Hematopoietic multipotent progenitor cell treated with erythropoietin and hydrocortisone succinate and interleukin-3 and kit ligand, for 8 days (in vitro differentiated cells): ENCODE measurements around the gene HMGB3.
A peak's percentile ranks its signal among the peaks of the same experiment; 100 is the strongest.
"Not testable (repeated sequence)": the region's sequence is repeated elsewhere in the genome, so short reads cannot be mapped to it uniquely, and the experiment has no call there.

Source experiments
- DNase-seq: peaks from one replicate; pipeline ENCODE4 v3.0.0-alpha.2; 2015

Gene HMGB3

DNA sequence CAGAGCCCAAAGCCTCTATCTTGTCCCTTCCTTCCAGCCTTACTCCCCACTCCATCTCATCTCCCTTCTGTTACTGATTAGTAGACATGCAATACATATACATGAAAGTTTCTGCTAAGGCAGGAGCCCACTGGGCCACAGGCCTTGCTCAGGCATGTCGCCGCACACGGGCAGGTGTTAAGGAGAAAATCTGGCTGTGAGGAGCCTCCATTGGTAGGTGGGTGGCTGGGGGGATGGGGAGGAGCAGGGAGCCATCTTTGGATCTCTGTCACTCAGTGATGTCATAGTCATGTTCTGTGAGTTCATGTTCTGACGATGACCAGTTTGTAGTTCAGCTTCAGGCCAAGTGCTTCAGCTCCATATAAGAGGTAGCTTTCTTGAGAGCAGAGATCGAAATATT, 2.9 kb upstream of the HMGB3 start:
- no peak for DNase-seq

DNA sequence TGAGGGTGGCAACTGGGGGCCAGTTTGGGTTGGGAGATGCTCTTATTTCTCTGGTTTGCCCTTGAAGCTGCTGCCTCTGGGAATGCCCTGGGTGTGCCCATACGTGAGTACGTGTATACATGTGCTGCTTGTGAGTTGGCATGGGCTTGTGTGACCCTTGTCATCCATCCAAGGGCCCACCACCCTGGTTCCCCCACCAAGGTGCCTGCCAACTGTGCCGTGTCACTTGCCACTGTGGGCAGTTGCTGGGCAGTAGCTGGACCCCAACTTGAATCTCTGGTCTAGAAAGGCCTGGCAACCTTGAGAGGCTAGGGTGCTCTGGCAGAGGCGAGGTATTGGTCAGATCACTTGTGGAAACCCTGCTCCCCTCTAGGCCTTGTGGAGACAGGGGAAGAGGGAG, 2.4 kb upstream of the HMGB3 start:
- no peak for DNase-seq

DNA sequence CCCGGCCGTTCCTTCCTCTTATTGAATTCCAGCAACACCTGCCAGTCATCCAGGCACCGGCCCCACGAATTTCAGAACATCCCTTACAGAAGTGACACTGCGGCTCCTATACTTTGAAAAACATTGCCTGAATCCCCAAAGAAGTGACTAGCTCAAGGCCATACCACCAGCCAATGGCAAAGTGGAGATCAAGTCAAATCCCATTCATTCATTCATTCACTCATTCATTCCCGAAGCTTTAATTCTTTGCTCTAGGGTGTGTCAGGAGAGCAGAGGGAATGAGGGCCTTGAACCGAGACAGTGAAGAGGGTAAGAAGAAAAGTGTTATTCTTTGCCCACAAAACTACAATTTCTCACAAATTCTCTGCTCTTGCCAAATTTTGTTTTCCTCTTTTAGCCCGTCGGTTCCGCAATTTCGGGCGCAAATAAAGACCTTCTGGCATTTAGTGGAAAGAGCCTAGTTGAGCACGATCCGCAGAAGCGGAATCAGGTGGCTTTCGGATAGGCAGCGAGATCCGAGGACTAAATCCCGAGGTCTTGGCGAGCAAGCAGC, 824 bp upstream of the HMGB3 start:
- no peak for DNase-seq

DNA sequence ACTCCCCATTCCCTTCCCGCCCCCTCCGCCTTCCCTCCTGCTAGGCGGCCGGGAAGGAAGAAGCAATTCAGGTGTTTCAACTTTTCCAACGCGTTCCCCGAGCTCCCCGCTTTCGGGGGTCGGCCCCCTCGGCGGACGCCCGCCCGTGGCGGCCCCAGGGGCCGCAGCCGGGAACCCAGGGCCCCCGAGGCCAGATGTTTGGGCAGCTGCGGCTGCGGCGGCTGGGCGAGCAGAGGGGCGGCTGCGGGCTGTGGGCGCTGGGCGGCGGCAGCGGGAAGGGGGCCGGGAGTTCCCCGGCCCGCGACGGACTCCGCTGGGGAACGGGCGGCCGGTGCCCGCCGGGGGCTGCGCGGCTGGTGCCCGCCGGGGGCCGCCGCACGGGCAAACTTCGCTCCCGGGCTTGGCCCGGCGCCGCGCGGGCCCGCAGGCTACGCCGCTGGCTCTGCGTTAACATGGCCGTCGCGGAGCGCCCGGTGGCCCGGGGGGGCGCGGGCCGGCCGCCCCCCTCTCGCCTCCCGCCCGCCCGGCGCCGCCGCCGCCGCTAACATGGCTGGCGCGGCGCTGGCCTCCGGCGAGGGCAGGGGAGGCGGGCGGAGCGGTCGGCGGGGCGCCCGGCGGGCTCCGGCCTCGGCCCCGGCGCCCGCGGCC, 510 bp downstream of the HMGB3 start:
- DNase-seq, result no peak

DNA sequence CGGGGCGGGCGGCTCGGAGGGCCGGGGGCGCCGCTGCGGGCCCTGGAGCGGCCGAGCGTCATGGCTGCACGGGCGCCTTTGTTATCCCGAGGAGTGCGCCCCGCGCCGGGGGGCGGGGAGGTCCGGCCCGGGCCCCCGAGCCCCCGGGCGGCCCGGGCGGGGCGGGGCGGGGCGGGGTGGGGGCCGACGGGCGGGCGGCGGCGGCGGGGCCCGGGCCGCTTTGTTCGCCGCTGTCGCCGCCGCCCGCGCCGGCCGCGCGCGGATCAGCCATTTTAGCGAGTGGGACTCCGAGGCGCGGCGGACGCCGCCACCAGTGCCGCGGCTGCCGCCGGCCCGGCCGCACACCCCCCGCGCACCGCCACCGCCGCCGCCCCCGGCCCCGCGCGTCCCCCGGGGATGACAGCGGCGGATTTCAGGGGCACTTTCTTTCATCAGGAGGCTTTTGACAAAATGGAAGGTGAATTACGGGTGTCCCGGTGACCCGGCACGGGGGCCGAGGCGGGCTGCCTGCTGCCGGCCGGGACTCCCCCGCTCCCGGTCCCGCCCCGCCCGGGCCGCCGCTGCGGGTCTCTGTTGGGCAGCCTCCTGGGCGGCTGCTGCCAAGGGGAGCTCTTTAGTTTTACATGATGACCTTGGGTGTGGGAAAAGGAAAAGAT, 1.2 kb downstream of the HMGB3 start:
- DNase-seq, result no peak

DNA sequence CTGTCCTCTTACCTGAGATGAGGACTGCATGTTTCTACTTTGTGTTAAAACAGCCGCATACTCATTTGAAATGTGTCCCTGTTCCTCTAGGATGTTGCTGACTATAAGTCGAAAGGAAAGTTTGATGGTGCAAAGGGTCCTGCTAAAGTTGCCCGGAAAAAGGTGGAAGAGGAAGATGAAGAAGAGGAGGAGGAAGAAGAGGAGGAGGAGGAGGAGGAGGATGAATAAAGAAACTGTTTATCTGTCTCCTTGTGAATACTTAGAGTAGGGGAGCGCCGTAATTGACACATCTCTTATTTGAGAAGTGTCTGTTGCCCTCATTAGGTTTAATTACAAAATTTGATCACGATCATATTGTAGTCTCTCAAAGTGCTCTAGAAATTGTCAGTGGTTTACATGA, 4.6 kb downstream of the HMGB3 start:
- DNase-seq, result not testable (repeated sequence)

DNA sequence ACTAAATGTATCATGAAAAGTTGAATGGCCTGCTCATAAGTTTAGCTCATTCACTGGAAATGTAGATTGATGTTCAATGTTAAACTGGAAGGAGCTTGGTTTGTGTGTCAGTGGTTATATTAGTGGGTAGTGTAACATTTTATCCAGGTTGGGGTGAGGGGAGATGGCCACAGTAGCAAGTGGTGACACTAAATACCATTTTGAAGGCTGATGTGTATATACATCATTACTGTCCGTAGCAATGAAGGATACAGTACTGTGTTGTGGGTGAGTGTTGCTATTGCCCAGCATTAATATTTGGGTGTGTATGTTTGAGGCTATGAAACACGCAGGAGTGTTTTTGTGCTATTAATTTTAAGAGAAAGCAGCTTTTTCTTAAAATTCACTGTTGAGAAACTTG, 6.3 kb downstream of the HMGB3 start:
- no peak for DNase-seq

DNA sequence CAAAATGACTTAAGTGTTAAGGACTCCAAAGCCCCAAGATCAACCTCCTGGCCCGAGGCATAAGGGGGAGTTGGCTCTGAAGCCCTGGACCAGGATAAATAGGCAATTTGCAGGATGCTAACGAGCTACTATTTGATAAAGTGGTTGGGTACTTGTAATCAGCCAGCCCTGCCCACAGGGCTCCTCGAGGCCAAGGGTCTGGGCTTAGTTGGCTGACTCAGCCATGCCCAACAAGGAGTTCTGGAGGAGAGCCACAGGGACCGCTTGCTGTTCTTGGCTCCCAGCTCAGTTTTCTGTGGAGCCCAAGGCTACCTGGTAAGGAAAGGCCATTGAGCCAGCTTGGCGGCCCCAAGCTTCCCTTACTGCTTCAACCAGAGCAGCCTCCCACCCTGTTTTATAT, 7.8 kb downstream of the HMGB3 start:
- no peak for DNase-seq

DNA sequence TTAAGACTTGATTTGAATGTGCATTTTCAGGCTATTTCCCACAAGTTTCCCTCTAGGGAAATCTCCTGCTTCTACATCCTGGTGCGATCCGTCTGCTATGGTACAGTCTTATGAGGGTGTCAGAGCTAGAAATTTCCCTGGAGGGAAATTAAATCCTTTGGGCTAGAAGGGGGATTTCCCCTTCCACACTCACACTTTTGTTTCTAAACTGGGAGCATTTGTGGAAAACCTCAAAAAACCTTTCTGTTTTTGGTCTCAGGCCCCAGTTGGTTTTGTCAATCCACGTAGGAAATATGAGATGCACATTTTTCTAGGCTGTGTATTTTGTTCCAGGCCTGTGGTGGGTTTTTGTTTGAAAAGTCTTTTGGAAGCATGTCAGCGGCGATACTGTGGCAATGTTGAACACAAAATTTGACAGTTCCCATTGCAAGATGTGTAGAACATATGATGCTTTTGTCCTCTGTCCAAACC, 17.8 kb downstream of the HMGB3 start:
- DNase-seq, result no peak

DNA sequence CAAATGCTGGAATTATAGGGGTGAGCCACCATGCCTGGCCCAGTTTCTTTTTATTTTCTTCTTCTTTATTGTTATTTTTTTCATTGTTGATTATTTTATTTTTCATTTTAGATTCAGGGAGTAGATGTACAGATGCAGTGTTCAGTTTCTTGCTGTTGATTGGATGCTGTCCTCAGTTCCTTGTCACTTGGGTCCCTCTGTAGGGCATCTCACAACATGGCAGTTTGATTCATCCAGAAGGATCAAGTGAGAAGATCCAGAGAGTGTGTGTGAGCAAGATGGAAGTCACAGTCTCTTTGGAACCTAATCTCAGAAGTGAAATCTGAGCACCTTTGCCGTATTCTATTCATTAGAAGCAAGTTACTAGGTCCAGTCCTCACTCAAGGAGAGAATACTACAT, 20.9 kb downstream of the HMGB3 start:
- no peak for DNase-seq

DNA sequence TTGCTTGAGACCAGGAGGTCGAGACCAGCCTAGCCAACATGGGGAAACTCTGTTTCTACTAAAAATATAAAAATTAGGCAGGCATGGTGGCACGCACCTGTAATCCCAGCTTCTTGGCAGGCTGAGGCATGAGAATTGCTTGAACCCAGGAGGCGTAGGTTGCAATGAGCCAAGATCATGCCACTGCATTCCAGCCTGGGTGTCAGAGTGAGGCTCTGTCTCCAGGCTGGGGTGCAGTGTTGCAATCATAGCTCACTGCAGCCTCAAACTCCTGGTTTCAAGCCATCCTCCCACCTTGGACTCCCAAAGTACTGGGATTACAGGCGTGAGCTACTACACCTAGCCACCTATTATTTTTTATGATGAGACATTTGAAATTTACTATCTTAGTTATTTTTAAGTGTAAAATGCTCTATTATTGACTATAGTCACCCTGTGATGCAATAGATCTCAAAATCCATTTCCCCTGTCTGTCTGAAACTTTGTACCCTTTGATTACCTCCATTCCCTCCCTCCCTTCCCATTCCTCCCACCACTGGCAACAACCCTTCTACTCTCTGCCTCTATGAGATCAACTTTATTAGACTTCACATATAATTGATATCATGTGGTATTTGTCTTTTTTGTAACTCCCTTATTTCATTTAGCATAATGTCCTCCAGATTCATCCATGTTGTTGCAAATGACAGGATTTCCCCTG, 23.4 kb downstream of the HMGB3 start:
- no peak for DNase-seq

DNA sequence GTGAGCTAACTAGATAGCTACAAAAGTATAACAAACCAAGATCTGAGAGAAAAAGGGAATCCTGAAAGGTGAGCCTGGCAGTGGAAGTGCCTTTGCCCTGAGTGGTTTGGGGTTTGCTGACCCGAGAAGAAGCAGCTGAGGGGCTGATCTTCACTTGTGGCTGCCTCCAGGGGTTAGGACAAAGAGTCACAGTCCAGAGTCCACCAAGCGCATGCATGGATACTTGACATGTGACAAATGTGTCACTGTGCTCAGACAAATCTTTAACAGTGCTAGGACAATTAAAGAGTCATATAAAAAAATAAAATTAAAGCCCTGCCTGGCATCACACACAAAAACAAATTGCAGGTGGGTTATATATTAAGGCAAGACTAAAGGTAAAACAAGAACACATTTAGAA, 26.4 kb downstream of the HMGB3 start:
- no peak for DNase-seq

DNA sequence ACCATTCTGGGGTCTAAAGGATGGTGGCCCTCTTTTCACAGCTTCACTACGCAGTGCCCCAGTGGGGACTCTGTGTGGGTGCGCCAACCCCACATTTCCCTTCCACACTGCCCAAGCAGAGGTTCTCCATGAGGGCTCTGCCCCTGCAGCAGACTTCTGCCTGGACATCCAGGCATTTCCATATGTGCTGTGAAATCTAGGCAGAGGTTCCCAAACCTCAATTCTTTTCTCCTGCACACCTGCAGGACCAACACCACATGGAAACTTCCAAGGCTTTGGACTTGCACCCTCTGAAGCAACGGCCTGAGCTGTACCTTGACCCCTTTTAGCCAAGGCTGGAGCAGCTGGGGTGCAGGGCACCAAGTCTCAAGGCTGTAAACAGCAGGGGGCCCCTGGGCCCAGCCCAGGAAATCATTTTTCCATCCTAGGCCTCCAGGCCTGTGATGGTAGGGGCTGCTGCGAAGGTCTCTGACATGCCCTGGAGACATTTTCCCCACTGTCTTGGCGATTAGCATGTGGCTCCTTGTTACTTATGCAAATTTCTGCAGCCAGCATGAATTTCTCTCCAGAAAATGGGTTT, 30.1 kb downstream of the HMGB3 start:
- DNase-seq, result no peak

DNA sequence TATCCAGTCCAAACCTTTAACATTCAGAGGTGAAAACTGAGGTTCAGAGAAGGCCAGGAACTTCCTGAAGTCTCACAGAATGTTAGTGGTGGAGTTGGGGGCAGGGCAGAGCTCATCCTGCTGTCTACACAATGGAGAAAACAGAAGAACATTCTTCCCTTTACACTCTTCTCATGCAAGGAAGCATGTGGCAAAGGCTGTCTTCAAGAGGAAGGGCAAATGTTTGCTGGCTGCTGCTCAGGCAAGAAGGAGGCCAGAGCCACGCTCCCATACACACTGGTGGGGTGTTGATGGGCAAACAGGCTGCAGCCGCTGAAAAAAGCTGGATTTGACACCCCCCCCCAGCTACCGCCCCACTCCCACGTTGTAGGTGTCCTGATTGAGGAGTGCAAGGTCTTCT, 32.5 kb downstream of the HMGB3 start:
- no peak for DNase-seq

DNA sequence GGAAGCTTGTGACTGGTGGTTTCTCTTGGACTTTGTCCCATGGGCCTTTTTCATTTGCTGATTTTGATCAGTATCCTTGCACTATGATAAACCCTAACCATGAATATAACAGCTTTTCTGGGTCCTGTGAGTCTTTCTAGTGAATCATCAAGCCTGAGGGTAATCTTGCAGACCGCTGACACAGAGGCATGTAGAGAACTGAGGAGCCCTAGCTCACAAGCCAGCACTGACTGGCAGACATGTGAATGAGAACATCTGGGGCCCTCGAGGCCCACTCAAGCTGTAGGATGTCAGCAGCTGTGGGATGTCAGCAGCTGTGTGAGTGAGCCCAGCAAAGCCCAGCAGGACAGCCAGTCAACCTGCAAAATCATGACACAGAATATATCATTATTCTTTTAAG, 36.7 kb downstream of the HMGB3 start:
- DNase-seq, result no peak

DNA sequence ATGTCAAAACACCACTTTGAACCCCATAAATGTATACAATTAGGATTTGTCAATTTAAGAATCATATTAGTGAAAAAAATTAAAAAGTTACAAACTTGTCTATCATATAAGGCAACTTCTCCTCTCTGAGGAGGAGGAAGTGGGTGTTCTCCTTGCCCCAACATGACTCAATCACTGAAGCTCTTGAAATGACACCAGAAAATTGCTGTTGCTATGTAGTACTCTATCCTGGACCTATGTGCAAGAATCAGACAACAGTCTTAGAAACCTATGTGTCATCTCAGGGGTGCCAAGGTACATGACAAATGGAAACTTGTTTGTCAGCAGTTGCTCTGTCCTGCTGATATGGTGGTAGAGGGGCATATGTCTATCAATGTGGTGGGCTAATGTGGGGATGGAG, 47.7 kb downstream of the HMGB3 start:
- DNase-seq, result no peak

DNA sequence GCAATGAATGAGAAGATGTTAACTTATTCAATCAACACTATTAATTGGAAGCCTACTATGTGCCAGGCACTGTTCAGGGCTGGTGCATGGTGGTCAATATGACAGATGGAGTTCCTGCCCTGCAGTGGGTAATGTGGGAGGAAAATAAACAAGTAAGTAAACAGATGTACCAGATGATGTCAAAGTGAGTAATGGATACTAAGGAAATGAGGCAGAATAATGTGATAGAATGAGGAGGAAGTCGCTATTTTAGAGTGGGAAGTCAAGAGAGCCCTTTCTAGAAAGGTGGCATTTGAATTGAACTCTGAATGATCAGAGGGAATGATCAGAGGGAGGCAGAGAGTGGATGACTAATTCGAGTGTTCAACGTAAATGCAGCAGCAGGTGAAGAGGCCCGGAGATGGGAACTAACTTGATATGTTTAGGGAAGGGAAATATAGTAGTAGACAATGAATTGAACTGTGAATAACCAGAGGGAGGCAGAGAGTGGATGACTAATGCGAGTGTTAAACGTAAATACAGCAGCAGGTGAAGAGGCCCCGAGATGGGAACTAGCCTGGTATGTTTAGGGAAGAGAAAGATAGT, 48.3 kb downstream of the HMGB3 start:
- DNase-seq, result no peak

DNA sequence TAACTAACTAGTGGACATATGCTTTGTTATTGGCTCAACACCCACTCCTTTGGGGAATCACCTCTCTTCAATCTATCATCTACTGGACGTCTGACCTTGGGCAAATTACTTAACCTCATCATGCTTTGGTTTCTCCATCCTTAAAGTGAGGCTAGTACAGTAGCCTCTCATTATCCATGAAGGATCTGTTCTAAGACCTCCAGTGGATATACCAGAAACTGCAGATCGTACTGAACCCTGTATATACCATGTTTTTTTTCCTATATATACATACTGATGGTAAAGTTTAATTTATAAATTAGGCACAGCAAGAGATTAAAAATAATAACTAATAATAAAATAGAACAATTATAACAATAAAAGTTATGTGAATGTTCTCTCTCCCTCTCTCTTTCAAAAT, 56.2 kb downstream of the HMGB3 start:
- DNase-seq, result peak; percentile 1
